ENCODE results near the gene TSHZ3. TPM values are rescaled to one million over a fixed set of nuclear protein-coding genes. Genes with fewer than 3 reads are reported as not detected.

Gene TSHZ3
- total RNA-seq, 1 donor from 2014 or later = 6.1 TPM

GRCh38 chr19:31389874-31390273, 40.6 kb upstream of the TSHZ3 start:
- no peak overlapping the region for H3K4me3 Mint-ChIP-seq (ENCODE audit: unreplicated experiment)
- no peak for DNase-seq (ENCODE audit: low read depth)
- no peak for FAIRE-seq
- H3K9me3 ChIP-seq (ENCODE audit: insufficient read depth, low read depth, low read length) = no peaks in the 10 kb centered on the region
- no peak overlapping the region for H3K27ac ChIP-seq (ENCODE audit: low read depth, low read length)
- TF ChIP-seq EZH2 (IDR thresholded peaks at IDR 0.05; ENCODE audit: insufficient read depth, low read length) = no peak
- no peak for TF ChIP-seq CTCF (IDR thresholded peaks at IDR 0.05; ENCODE audit: insufficient read depth, low read depth, low read length)
- no peak overlapping the region for H3K9ac ChIP-seq (ENCODE audit: low read length)
- H3K27ac Mint-ChIP-seq (ENCODE audit: unreplicated experiment) = no peak overlapping the region
- H3K4me1 ChIP-seq (ENCODE audit: insufficient read depth, low read length) = no peaks in the 10 kb centered on the region
- H2AFZ ChIP-seq (ENCODE audit: low read depth, low read length) = no peak overlapping the region
- H3K27me3 ChIP-seq (ENCODE audit: insufficient read depth, low read length) = peaks cover 2% of the 10 kb centered on the region
- H3K79me2 ChIP-seq (ENCODE audit: insufficient read depth, low read length) = no peaks in the 10 kb centered on the region
- H3K4me1 Mint-ChIP-seq (ENCODE audit: low read depth, unreplicated experiment) = no peaks in the 10 kb centered on the region
- no peaks in the 10 kb centered on the region for H4K20me1 ChIP-seq (ENCODE audit: insufficient read depth, low read length)
- H3K36me3 ChIP-seq (ENCODE audit: insufficient read depth, low read length) = no peaks in the 10 kb centered on the region
- no peak overlapping the region for H3K4me3 ChIP-seq (ENCODE audit: insufficient read depth, low read depth, low read length)
- H3K4me2 ChIP-seq (ENCODE audit: low read length) = no peak overlapping the region
- no peaks in the 10 kb centered on the region for H3K36me3 Mint-ChIP-seq (ENCODE audit: low read depth, unreplicated experiment)
- H3K9me3 Mint-ChIP-seq (ENCODE audit: unreplicated experiment) = peaks cover 2% of the 10 kb centered on the region
- peaks cover 35% of the 10 kb centered on the region for H3K27me3 Mint-ChIP-seq (ENCODE audit: low read depth, unreplicated experiment)

- no peak overlapping the region for H3K9ac ChIP-seq (ENCODE audit: low read length)
- no peak overlapping the region for H3K4me3 ChIP-seq (ENCODE audit: insufficient read depth, low read depth, low read length)
- Mint-ChIP-seq H3K27me3 (ENCODE audit: low read depth, unreplicated experiment) (peaks cover 29% of the 10 kb centered on the region), H3K9me3 (ENCODE audit: unreplicated experiment) (peaks cover 2% of the 10 kb centered on the region), H3K4me1 (ENCODE audit: low read depth, unreplicated experiment) (no peaks in the 10 kb centered on the region), H3K36me3 (ENCODE audit: low read depth, unreplicated experiment) (no peaks in the 10 kb centered on the region), H3K4me3 (ENCODE audit: unreplicated experiment) (no peak overlapping the region), H3K27ac (ENCODE audit: unreplicated experiment) (no peak overlapping the region)
- H2AFZ ChIP-seq (ENCODE audit: low read depth, low read length) = no peak overlapping the region
- no peaks in the 10 kb centered on the region for H3K9me3 ChIP-seq (ENCODE audit: insufficient read depth, low read depth, low read length)
- DNase-seq (ENCODE audit: low read depth) = no peak
- TF ChIP-seq CTCF (IDR thresholded peaks at IDR 0.05; ENCODE audit: insufficient read depth, low read depth, low read length) (no peak), EZH2 (IDR thresholded peaks at IDR 0.05; ENCODE audit: insufficient read depth, low read length) (no peak)
- H3K27ac ChIP-seq (ENCODE audit: low read depth, low read length) = no peak overlapping the region
- no peak overlapping the region for H3K4me2 ChIP-seq (ENCODE audit: low read length)
- no peak for FAIRE-seq
- no peaks in the 10 kb centered on the region for H3K36me3 ChIP-seq (ENCODE audit: insufficient read depth, low read length)
- no peaks in the 10 kb centered on the region for H4K20me1 ChIP-seq (ENCODE audit: insufficient read depth, low read length)
- no peaks in the 10 kb centered on the region for H3K79me2 ChIP-seq (ENCODE audit: insufficient read depth, low read length)
- H3K27me3 ChIP-seq (ENCODE audit: insufficient read depth, low read length) = peaks cover 5% of the 10 kb centered on the region
- H3K4me1 ChIP-seq (ENCODE audit: insufficient read depth, low read length) = no peaks in the 10 kb centered on the region
Measured at GRCh38 chr19:31387717-31388301, 38.6 kb upstream of the TSHZ3 start.

GRCh38 chr19:31386806-31387205, 37.6 kb upstream of the TSHZ3 start:
- no peak overlapping the region for H3K9ac ChIP-seq (ENCODE audit: low read length)
- TF ChIP-seq CTCF (IDR thresholded peaks at IDR 0.05; ENCODE audit: insufficient read depth, low read depth, low read length) (no peak), EZH2 (IDR thresholded peaks at IDR 0.05; ENCODE audit: insufficient read depth, low read length) (no peak)
- no peaks in the 10 kb centered on the region for H4K20me1 ChIP-seq (ENCODE audit: insufficient read depth, low read length)
- no peak overlapping the region for H3K27ac Mint-ChIP-seq (ENCODE audit: unreplicated experiment)
- DNase-seq (ENCODE audit: low read depth) (no peak), FAIRE-seq (no peak)
- peaks cover 31% of the 10 kb centered on the region for H3K27me3 Mint-ChIP-seq (ENCODE audit: low read depth, unreplicated experiment)
- H3K27me3 ChIP-seq (ENCODE audit: insufficient read depth, low read length) = peaks cover 5% of the 10 kb centered on the region
- no peaks in the 10 kb centered on the region for H3K4me1 Mint-ChIP-seq (ENCODE audit: low read depth, unreplicated experiment)
- peaks cover 2% of the 10 kb centered on the region for H3K9me3 Mint-ChIP-seq (ENCODE audit: unreplicated experiment)
- H3K36me3 Mint-ChIP-seq (ENCODE audit: low read depth, unreplicated experiment) = no peaks in the 10 kb centered on the region
- no peaks in the 10 kb centered on the region for H3K79me2 ChIP-seq (ENCODE audit: insufficient read depth, low read length)
- no peak overlapping the region for H3K4me3 Mint-ChIP-seq (ENCODE audit: unreplicated experiment)
- H3K27ac ChIP-seq (ENCODE audit: low read depth, low read length) = no peak overlapping the region
- H3K36me3 ChIP-seq (ENCODE audit: insufficient read depth, low read length) = no peaks in the 10 kb centered on the region
- H3K4me1 ChIP-seq (ENCODE audit: insufficient read depth, low read length) = no peaks in the 10 kb centered on the region
- no peak overlapping the region for H3K4me2 ChIP-seq (ENCODE audit: low read length)
- no peaks in the 10 kb centered on the region for H3K9me3 ChIP-seq (ENCODE audit: insufficient read depth, low read depth, low read length)
- no peak overlapping the region for H2AFZ ChIP-seq (ENCODE audit: low read depth, low read length)
- H3K4me3 ChIP-seq (ENCODE audit: insufficient read depth, low read depth, low read length) = no peak overlapping the region

Data from astrocyte (in vitro differentiated cells and primary cell).